Measurements from ENCODE around the gene DOK3. TPM values are rescaled to one million over a fixed set of nuclear protein-coding genes. Genes with fewer than 3 reads are reported as not detected.

The DOK3 gene
- total and polyA plus RNA-seq, 2 donors (not counting 1 experiment from before 2014, with no cell fraction given): 103 to 115 TPM

- Mint-ChIP-seq H3K4me1 (peaks cover 66% of the 10 kb centered on the region), H3K4me3 (peak overlapping the region; percentile 61), H3K27me3 (peaks cover 3% of the 10 kb centered on the region), H3K27ac (peak overlapping the region; percentile 58), H3K9me3 (ENCODE audit: insufficient read depth) (no peaks in the 10 kb centered on the region)
- intact Hi-C loops (cut with micrococcal nuclease): no loop called here
- Histone ChIP-seq H3K36me3 (replicated peaks in 1 of 2; ENCODE audit: control extremely low read depth in 1 of 2, control insufficient read depth in 1 of 2, extremely low read depth in 1 of 2, insufficient read depth in 2 of 2, low read length in 1 of 2) (peaks cover 0 to 24% of the 10 kb centered on the region in 2 experiments), H3K9me3 (ENCODE audit: control extremely low read depth in 1 of 3, control insufficient read depth in 2 of 3, insufficient read depth in 1 of 3, low read length in 2 of 3) (peaks cover 0 to 10% (median 0%) of the 10 kb centered on the region in 3 donors), H3K79me2 (ENCODE audit: control insufficient read depth, insufficient read depth, low read length) (peaks cover 6% of the 10 kb centered on the region), H3K9ac (ENCODE audit: low read length) (no peak overlapping the region), H3K4me3 (ENCODE audit: control extremely low read depth in 1 of 5, extremely low read depth in 1 of 5, insufficient read depth in 1 of 5, low read depth in 2 of 5, low read length in 4 of 5) (no peak overlapping the region), H3K27me3 (replicated peaks in 1 of 4; ENCODE audit: control extremely low read depth in 1 of 4, control insufficient read depth in 3 of 4, insufficient read depth in 4 of 4, low read length in 3 of 4) (peaks cover 0 to 10% (median 4%) of the 10 kb centered on the region in 4 experiments), H2AFZ (ENCODE audit: insufficient read depth, low read depth, low read length, poor library complexity, severe bottlenecking) (no peak overlapping the region), H4K20me1 (ENCODE audit: control insufficient read depth, insufficient read depth, low read length, poor library complexity, severe bottlenecking) (peaks cover 40% of the 10 kb centered on the region), H3K4me2 (replicated peaks; ENCODE audit: low read depth, low read length, poor library complexity, severe bottlenecking) (no peak overlapping the region), H3K27ac (ENCODE audit: low read length in 2 of 2) (no peak overlapping the region), H3K4me1 (ENCODE audit: control insufficient read depth in 2 of 2, insufficient read depth in 2 of 2, low read length in 2 of 2) (peaks cover 54 to 67% of the 10 kb centered on the region in 2 donors)
- TF ChIP-seq CTCF (IDR thresholded peaks at IDR 0.05) (no peak), EZH2 (IDR thresholded peaks at IDR 0.05; ENCODE audit: borderline replicate concordance, insufficient read depth, low read depth, low read length, poor library complexity, severe bottlenecking) (no peak)
- ATAC-seq (ENCODE audit: low read depth) (no peak), DNase-seq (no peak)
- 93% methylated on average over 6 of the region's 6 CpGs for WGBS (ENCODE audit: insufficient coverage)
- ChIA-PET POLR2A (interaction anchor here (0.8 to 1.6 kb wide), 2 partner anchors 9 to 11 kb away, joined by 3 to 7 read pairs; partner anchors contain the start of gene DOK3), CTCF (interaction anchor here (1.1 to 5.7 kb wide), 8 partner anchors 9 to 128 kb away, joined by 4 to 70 read pairs (median 24); partner anchors contain the start of genes DDX41 and DOK3)
Observed at GRCh38 chr5:177499842-177500241, 9.8 kb downstream of the DOK3 start.
